ENCODE data around the gene WDR75. TPM values are rescaled to one million over a fixed set of nuclear protein-coding genes. Genes with fewer than 3 reads are reported as not detected.

The WDR75 gene
- total RNA-seq, 1 donor from 2014 or later = 45.6 TPM

Other genes with a start within 250 kb of the WDR75 start
- 98.0 and 113 TPM in 2 replicates for gene SLC40A1, start 139.3 kb downstream of the WDR75 start, total RNA-seq
- 73.2 and 75.4 TPM in 2 replicates for gene ASNSD1, start 220.0 kb downstream of the WDR75 start, total RNA-seq
- 4.8 and 6.8 TPM in 2 replicates for gene ANKAR, start 233.2 kb downstream of the WDR75 start, total RNA-seq